ENCODE measurements around the gene RASAL2.
A peak's percentile ranks its signal among the peaks of the same experiment; 100 is the strongest.

RASAL2 gene

DNA sequence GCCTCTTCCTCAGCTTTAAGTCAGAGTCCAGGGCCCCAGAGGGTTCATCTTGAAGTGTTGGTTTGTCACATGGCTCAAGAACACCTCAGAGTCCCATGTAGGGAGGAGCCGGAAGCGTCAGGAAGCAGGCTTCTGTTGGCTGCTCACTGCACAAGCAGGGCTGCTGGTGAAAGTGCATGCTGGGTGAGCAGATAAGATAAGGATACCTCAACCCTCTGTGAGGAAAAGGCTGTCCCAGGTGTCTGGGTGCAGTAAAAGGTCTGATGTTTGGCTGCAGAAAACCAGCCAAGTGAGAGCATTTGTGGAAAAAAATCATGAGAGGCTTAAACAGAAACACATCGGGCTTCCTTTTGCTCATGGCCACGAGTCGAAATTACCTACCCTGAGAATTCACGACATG is 412.8 kb downstream of the RASAL2 start:
- no peak overlapping the region for H3K4me3 ChIP-seq (ENCODE audit: control insufficient read depth, low read depth, low read length)
- no peak for DNase-seq (ENCODE audit: low read depth)
- no peak for TF ChIP-seq CTCF (IDR thresholded peaks at IDR 0.05; ENCODE audit: control insufficient read depth, insufficient read depth, low read depth, low read length, missing control alignments)

DNA sequence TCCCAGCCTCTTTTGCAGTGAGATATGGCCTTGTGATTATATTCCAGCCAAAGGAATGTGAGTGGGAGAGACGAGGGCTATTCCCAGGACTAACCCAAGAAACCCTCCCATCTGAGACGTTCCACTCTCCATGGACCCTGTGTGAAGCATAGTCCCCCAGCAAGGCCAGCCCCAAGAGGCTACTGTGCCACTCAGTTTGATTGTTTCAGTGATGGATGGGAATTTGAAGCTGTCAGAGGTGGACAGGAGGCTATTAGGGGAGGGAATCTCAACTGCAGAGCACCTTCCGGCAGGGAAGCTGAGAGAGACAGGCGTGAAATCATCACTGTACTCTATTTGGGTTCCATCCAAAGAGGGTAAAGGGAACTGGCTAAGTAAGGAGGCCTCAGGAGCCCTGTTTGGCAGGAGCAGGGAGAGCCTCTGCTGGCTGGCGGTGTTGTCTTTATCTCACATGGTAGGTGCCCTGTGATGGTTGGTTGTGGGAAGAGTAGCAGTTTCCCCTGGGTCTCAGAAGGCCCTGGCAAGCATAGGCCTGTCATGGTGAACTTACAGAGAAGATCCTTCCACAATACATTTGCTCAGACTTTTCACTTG is 415.6 kb downstream of the RASAL2 start:
- no peak for DNase-seq (ENCODE audit: low read depth)
- H3K4me3 ChIP-seq (ENCODE audit: control insufficient read depth, low read depth, low read length): no peak overlapping the region
- TF ChIP-seq CTCF (IDR thresholded peaks at IDR 0.05; ENCODE audit: control insufficient read depth, insufficient read depth, low read depth, low read length, missing control alignments): no peak

DNA sequence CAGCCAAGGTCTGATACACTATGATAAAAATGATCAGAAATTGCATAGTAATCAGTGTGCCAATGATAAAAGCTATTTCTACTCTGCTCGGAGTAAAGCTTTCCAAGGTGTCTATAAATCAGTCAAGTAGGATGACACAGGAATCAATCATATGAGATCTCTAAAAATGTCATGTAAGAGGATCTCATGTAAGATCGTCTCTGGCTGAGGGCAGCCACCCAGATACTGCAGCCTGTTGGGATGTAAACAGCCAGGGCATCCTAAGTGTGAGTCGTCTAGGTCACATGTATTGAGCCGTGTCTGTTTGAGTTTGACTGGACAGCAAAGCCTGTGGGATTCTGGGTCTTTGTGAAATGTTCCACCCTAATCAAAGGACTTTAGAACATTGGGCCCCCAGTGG is 416.3 kb downstream of the RASAL2 start:
- no peak for TF ChIP-seq CTCF (IDR thresholded peaks at IDR 0.05; ENCODE audit: control insufficient read depth, insufficient read depth, low read depth, low read length, missing control alignments)
- DNase-seq (ENCODE audit: low read depth): no peak
- H3K4me3 ChIP-seq (ENCODE audit: control insufficient read depth, low read depth, low read length): no peak overlapping the region

DNA sequence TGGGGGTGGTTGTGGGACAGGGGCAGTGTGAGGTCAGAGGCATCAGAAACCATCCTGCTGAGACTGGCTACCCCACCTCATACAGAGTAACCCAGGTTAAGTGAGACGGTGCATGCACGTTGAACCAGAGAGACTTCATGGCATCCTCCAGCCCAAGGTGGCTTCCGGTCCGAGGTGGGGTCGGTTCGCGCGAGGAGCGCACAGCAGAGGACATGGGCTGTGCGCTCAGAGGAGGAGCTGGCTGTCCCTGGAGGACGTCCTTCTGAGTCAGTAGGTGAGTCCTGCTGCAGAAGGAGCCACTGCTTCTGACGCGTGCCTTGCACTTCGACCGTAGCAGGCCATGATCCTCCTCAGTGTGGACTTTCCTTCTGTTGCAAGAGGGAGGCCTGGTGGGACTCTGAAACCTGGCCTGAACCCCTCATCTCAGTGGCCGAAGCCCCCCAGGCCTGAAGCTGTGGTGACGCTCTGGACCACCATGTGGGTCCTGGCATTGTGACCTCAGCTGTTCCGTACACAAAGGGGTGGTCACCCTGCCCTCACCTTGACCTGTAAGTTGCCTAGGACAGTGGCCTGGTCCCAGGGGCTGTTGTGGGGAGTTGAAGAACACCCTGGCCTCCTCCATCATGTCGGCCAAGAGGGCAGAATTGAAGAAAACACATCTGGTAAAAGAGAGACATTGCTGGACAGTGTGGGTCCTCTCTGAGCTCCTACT is 418.8 kb downstream of the RASAL2 start, which contains the start of gene TEX35:
TEX35 (plus strand) TSS at position 544 of the 712 bp plus-strand sequence; CDS start at position 624, 80 bp downstream.
- TF ChIP-seq CTCF (IDR thresholded peaks at IDR 0.05; ENCODE audit: control insufficient read depth, insufficient read depth, low read depth, low read length, missing control alignments): no peak
- no peak for DNase-seq (ENCODE audit: low read depth)
- no peak within 1 kb of the TSS for H3K4me3 ChIP-seq (ENCODE audit: control insufficient read depth, low read depth, low read length)

GRCh38 chr1:178513278-178513983 is 419.5 kb downstream of the RASAL2 start:
- no peak overlapping the region for H3K4me3 ChIP-seq (ENCODE audit: control insufficient read depth, low read depth, low read length)
- TF ChIP-seq CTCF (IDR thresholded peaks at IDR 0.05; ENCODE audit: control insufficient read depth, insufficient read depth, low read depth, low read length, missing control alignments): peak; percentile 6
- DNase-seq (ENCODE audit: low read depth): no peak

GRCh38 chr1:178516110-178516509 is 422.2 kb downstream of the RASAL2 start:
- H3K4me3 ChIP-seq (ENCODE audit: control insufficient read depth, low read depth, low read length): no peak overlapping the region
- no peak for DNase-seq (ENCODE audit: low read depth)
- no peak for TF ChIP-seq CTCF (IDR thresholded peaks at IDR 0.05; ENCODE audit: control insufficient read depth, insufficient read depth, low read depth, low read length, missing control alignments)
